GM10248 (cell line): ENCODE data around the gene RASA3.

Source experiments
- CTCF ChIA-PET: fragments of 300-600 bp; sonication (Branson Sonifier 250); formaldehyde crosslinking; extraction: SDS; loops from one replicate; lab custom pipeline; 2021; ENCODE audit warnings: antibody characterized with exemption; lab: Yijun Ruan, JAX
- POLR2A ChIA-PET: fragments of 350-650 bp; sonication (Branson Sonifier 250); formaldehyde crosslinking; extraction: SDS; loops from one replicate; lab custom pipeline; 2020; ENCODE audit warnings: antibody characterized with exemption; lab: Yijun Ruan, JAX
- DNase-seq: peaks from one replicate; pipeline ENCODE4 v3.0.0; 2012; ENCODE audit errors: extremely low spot score
- TF ChIP-seq, protein P1 (sequence below): IDR thresholded peaks from 2 replicates; pipeline ENCODE4 v1.5.1; 2012; ENCODE audit warnings: mild to moderate bottlenecking, low read depth; ENCODE audit errors: extremely low read depth, missing control alignments, control extremely low read depth

RASA3 gene

DNA sequence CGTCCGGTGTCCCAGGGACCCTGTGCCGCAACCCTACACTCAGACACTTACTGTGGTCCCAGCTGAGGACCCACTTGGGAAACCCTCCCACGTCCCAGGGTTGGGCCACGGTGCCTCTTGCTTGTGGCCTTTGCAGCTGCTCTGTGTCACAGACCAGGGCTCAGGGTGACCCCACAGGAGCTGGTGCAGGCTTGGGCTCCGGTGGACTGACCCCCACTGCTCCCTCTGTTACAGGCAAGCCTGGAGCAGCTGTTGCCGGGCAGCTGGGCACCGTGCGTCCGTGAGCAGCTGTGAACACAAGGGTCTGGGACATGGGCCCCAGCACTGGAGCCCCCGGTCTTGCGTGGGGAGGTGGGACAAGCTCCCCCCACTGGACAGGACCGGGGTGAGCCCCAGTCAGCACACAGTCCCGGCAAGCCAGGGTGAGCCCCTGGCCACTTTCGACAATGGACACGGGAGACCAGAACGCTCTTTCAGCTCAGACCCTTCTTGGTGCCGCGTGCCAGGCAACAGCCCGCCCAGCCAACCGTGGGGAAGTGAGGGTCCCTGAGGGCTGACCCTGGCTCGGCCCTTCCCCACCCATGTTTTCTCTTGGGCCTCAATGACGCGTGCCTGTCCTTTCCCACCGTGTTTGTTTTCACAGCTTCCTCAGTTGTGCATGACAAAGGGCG, 92.8 kb downstream of the RASA3 start:
- POLR2A ChIA-PET = no interaction called here
- TF ChIP-seq, protein P1, sequence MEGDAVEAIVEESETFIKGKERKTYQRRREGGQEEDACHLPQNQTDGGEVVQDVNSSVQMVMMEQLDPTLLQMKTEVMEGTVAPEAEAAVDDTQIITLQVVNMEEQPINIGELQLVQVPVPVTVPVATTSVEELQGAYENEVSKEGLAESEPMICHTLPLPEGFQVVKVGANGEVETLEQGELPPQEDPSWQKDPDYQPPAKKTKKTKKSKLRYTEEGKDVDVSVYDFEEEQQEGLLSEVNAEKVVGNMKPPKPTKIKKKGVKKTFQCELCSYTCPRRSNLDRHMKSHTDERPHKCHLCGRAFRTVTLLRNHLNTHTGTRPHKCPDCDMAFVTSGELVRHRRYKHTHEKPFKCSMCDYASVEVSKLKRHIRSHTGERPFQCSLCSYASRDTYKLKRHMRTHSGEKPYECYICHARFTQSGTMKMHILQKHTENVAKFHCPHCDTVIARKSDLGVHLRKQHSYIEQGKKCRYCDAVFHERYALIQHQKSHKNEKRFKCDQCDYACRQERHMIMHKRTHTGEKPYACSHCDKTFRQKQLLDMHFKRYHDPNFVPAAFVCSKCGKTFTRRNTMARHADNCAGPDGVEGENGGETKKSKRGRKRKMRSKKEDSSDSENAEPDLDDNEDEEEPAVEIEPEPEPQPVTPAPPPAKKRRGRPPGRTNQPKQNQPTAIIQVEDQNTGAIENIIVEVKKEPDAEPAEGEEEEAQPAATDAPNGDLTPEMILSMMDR = no peak
- DNase-seq = no peak
- CTCF ChIA-PET = no interaction called here

DNA sequence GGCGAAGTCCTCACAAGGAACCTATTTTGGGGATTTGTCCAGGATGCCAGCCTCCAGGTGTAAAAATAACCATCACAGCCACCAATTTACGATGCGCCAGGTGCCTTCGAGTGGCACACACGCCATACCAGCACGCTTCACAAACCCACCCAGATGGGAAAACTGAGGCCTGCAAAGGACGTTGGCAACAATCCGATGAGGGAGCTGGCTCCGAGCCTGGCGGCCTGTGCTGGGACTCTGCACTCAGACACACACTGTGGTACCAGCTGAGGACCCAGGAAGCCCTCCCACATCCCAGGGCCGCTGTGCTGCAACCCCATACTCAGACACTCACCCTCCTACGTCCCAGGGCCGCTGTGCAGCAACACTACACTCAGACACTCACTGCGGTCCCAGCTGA, 93.5 kb downstream of the RASA3 start:
- no peak for DNase-seq
- CTCF ChIA-PET = no interaction called here
- TF ChIP-seq, protein P1 = no peak
- POLR2A ChIA-PET = no interaction called here

DNA sequence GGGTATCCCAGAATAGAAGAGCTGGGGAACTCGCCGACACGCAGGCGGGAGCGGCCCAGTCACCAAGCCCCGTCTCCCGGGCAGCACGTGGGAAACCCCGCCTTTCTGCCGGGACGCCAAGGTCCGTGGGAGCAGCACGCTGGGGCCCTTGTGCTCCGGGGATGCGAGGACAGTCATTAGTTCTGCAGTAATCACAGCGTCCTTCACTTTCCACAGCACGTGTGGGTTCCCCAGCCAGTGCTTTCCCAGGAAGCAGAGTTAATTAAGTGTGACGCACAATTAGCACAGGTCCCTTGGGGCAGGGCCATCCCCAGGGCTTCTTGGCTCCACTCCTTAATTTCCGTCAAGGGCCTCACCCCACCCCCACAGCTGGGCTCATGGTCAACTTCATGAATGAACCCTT, 94.2 kb downstream of the RASA3 start:
- DNase-seq = no peak
- TF ChIP-seq, protein P1 = no peak
- CTCF ChIA-PET = no interaction called here
- POLR2A ChIA-PET = interaction anchor here (0.7 kb wide), 1 partner anchor 16 kb away, joined by 3 read pairs; no protein-coding TSS in a partner anchor

DNA sequence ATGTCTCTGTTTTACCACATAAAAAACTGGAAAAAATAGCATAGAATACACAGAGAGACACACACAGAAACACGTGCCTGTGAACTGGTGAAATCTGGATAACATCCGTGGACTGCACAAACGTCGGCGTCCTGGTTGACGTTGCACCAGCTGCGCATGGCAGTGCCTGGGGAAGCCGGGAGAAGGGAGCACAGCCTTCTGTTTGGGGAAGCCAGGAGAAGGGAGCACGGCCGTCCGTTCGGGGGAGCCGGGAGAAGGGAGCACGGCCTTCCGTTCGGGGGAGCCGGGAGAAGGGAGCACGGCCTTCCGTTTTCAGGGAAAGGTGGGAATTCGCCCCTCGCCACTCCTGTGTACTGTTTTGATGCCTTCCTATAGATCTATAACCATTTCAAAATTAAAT, 94.7 kb downstream of the RASA3 start:
- TF ChIP-seq, protein P1 = no peak
- no peak for DNase-seq
- ChIA-PET CTCF (no interaction called here), POLR2A (interaction anchor here (0.7 kb wide), 1 partner anchor 16 kb away, joined by 3 read pairs; no protein-coding TSS in a partner anchor)

DNA sequence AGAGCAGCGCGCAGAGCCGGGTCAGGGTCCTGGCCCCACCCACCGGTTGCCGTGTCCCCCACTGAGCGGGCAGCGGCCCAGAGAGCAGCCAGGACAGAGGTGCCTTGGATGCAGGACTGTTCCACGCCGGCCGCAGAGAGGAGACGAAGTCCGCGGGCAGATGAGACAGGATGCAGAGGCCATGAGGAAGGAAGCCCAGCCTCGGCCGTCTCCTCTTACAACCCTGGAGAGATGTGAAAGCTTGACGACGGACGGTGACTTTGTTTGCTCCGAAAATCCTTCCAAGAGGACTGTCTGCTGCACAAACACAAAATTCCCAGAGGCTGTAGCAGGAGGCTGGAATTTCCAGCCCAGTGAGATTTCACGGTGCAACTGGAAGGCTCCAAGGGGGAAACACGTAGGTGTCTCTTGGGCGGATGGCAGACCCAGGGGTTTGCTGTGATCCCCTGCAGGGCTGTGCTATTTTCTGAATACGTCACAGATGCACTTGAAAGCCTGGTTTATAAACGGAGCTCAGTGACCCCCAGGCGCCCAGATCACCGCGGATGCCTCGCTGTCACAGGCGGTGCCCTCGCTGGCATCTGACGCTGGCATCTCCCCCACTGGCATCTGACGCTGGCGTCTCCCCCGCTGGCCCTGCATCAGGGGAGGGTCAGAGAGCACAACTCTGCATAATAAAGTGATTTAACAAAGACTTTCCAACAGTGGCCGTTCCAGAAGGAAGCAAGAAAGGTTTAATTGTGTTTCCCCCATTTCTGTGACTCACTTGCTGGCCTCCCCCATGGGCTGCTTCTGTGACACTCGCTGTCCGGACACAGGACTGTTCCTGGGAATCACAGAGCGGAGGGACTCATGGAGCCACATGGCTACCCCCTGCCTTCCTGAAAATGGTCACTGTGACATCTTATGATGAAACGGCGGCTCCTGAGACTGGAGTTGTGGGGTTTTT, 96.6 kb downstream of the RASA3 start:
- DNase-seq = no peak
- TF ChIP-seq, protein P1 = no peak
- POLR2A ChIA-PET = no interaction called here
- CTCF ChIA-PET = no interaction called here

DNA sequence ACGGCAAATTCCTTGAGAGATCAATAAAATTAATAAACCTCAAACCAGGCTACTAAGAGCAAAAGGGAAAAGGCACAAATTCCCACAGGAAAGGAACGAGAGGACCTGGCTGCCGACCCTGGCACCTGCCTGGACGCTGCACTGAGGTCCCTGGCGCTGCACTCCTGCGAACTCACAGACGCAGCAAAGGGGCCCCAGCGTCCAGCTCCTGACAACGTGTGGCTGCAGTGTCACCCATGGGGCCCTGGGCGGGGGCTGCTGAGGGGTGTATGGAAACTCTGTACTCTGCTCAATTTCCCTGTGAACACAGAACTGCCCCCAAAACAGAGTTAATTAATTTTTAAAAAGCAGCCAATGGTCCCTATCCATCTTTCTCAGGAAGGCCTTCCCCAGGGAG, 97.2 kb downstream of the RASA3 start:
- POLR2A ChIA-PET = no interaction called here
- TF ChIP-seq, protein P1 = no peak
- DNase-seq = no peak
- CTCF ChIA-PET = no interaction called here
